Hepatocyte (in vitro differentiated cells): ENCODE measurements around the gene PCYT1B. TPM values are rescaled to one million over a fixed set of nuclear protein-coding genes. Genes with fewer than 3 reads are reported as not detected.

Experiments
- DNase-seq: peaks from one replicate; pipeline ENCODE4 v3.0.0-alpha.2; 2016; ENCODE audit warnings: low spot score
- H2AFZ ChIP-seq: fragments of 200-600 bp; sonication (generic); 2 replicates; pipeline ENCODE4 v1.6.0; 2016; ENCODE audit warnings: antibody characterized with exemption, mild to moderate bottlenecking
- H3K27ac ChIP-seq: fragments of 200-600 bp; sonication (generic); 2 replicates; pipeline ENCODE4 v1.5.1; 2016; ENCODE audit warnings: mild to moderate bottlenecking
- H3K27me3 ChIP-seq: fragments of 200-600 bp; sonication (generic); 2 replicates; pipeline ENCODE4 v1.6.1; 2016
- H3K36me3 ChIP-seq: fragments of 200-600 bp; sonication (generic); replicated peaks from 2 replicates; pipeline ENCODE4 v1.5.1; 2016; ENCODE audit warnings: low read depth; ENCODE audit not compliant: insufficient read depth
- H3K4me1 ChIP-seq: fragments of 200-600 bp; sonication (generic); 2 replicates; pipeline ENCODE4 v1.5.1; 2016; ENCODE audit warnings: mild to moderate bottlenecking, moderate library complexity; ENCODE audit not compliant: insufficient read depth
- H3K4me2 ChIP-seq: fragments of 200-600 bp; sonication (generic); 2 replicates; pipeline ENCODE4 v1.6.0; 2016
- H3K4me3 ChIP-seq: fragments of 200-600 bp; sonication (generic); 2 replicates; pipeline ENCODE4 v1.5.1; 2016; ENCODE audit warnings: mild to moderate bottlenecking
- H3K79me2 ChIP-seq: fragments of 200-600 bp; sonication (generic); 2 replicates; pipeline ENCODE4 v1.6.0; 2017; ENCODE audit warnings: mild to moderate bottlenecking
- H3K9me2 ChIP-seq: fragments of 200-600 bp; sonication (generic); replicated peaks from 2 replicates; pipeline ENCODE4 v1.6.0; 2017; ENCODE audit warnings: mild to moderate bottlenecking; ENCODE audit not compliant: insufficient read depth
- H3K9me3 ChIP-seq: fragments of 200-600 bp; sonication (generic); 2 replicates; pipeline ENCODE4 v1.5.1; 2016; ENCODE audit warnings: low read depth, mild to moderate bottlenecking
- H4K20me1 ChIP-seq: fragments of 200-600 bp; sonication (generic); 2 replicates; pipeline ENCODE4 v1.6.0; 2016; ENCODE audit warnings: mild to moderate bottlenecking; ENCODE audit not compliant: insufficient read depth, poor library complexity, severe bottlenecking
- CTCF ChIP-seq: fragments of 200-600 bp; sonication (generic); IDR thresholded peaks from 2 replicates; pipeline ENCODE4 v1.5.1; 2016; ENCODE audit warnings: antibody characterized with exemption, mild to moderate bottlenecking; ENCODE audit not compliant: poor library complexity
- EZH2 ChIP-seq: fragments of 200-600 bp; sonication (generic); IDR thresholded peaks from 2 replicates; pipeline ENCODE4 v1.6.1; 2016; ENCODE audit warnings: antibody characterized with exemption, mild to moderate bottlenecking, borderline replicate concordance
- EZH2phosphoT487 ChIP-seq: fragments of 200-600 bp; sonication (generic); IDR thresholded peaks from one replicate; pipeline ENCODE4 v1.6.1; 2018; ENCODE audit warnings: antibody characterized with exemption, mild to moderate bottlenecking, low read depth, moderate library complexity; ENCODE audit not compliant: unreplicated experiment, severe bottlenecking
- WGBS: methylation state at CpG from one replicate; pipeline ENCODE4 v1.1.6; 2016; ENCODE audit warnings: low lambda C conversion rate; ENCODE audit errors: missing lambda C conversion rate; 5-methylcytosine and 5-hydroxymethylcytosine counted together
- polyA plus RNA-seq: library from polyadenylated mRNA; unstranded; fragments of >200 nt; fragmentation: Nextera tagmentation; extraction: Ambion mirVana; gene quantifications from 2 replicates; pipeline ENCODE4 v1.2.1, GENCODE V29; 2016
- total RNA-seq: library from RNA; depleted of rRNA; stranded (reverse); fragments of >200 nt; gene quantifications from 2 replicates; pipeline ENCODE4 v1.2.3, GENCODE V29; 2014

The PCYT1B gene
- total and polyA plus RNA-seq, 2 experiments from 2014 or later = 7.8 to 17.1 TPM

GRCh38 chrX:24566240-24566639, 80.9 kb downstream of the PCYT1B start:
- Histone ChIP-seq H3K36me3 (no peaks in the 10 kb centered on the region), H3K9me3 (no peaks in the 10 kb centered on the region), H3K27me3 (no peaks in the 10 kb centered on the region), H3K27ac (peak overlapping the region; percentile 64), H3K79me2 (no peaks in the 10 kb centered on the region), H3K9me2 (no peaks in the 10 kb centered on the region), H3K4me3 (no peak overlapping the region), H4K20me1 (no peaks in the 10 kb centered on the region), H3K4me2 (peak overlapping the region; percentile 13), H2AFZ (no peak overlapping the region), H3K4me1 (peaks cover 11% of the 10 kb centered on the region)
- no peak for DNase-seq
- WGBS = 53% methylated on average over 3 of the region's 3 CpGs
- TF ChIP-seq CTCF (no peak), EZH2phosphoT487 (no peak), EZH2 (no peak)

GRCh38 chrX:24563291-24564010, 83.7 kb downstream of the PCYT1B start:
- no peaks in the 10 kb centered on the region for H3K79me2 ChIP-seq
- TF ChIP-seq EZH2phosphoT487 = no peak
- TF ChIP-seq CTCF = no peak
- no peak for TF ChIP-seq EZH2
- H4K20me1 ChIP-seq = no peaks in the 10 kb centered on the region
- H3K4me2 ChIP-seq = no peak overlapping the region
- no peak overlapping the region for H2AFZ ChIP-seq
- H3K36me3 ChIP-seq = no peaks in the 10 kb centered on the region
- no peaks in the 10 kb centered on the region for H3K9me3 ChIP-seq
- H3K4me1 ChIP-seq = peaks cover 11% of the 10 kb centered on the region
- no peak overlapping the region for H3K27ac ChIP-seq
- H3K4me3 ChIP-seq = no peak overlapping the region
- no peaks in the 10 kb centered on the region for H3K27me3 ChIP-seq
- no peak for DNase-seq
- 93% methylated on average over 19 of the region's 19 CpGs for WGBS
- H3K9me2 ChIP-seq = no peaks in the 10 kb centered on the region

GRCh38 chrX:24561121-24561520, 86.0 kb downstream of the PCYT1B start:
- no peaks in the 10 kb centered on the region for H4K20me1 ChIP-seq
- WGBS = 83% methylated on average over 5 of the region's 5 CpGs
- no peak for TF ChIP-seq CTCF
- TF ChIP-seq EZH2phosphoT487 = no peak
- no peak overlapping the region for H3K27ac ChIP-seq
- no peaks in the 10 kb centered on the region for H3K79me2 ChIP-seq
- H3K27me3 ChIP-seq = no peaks in the 10 kb centered on the region
- H3K9me2 ChIP-seq = no peaks in the 10 kb centered on the region
- no peaks in the 10 kb centered on the region for H3K36me3 ChIP-seq
- H3K9me3 ChIP-seq = no peaks in the 10 kb centered on the region
- no peak overlapping the region for H2AFZ ChIP-seq
- no peak overlapping the region for H3K4me2 ChIP-seq
- DNase-seq = no peak
- no peak overlapping the region for H3K4me3 ChIP-seq
- no peaks in the 10 kb centered on the region for H3K4me1 ChIP-seq
